Panc1 (cell line): ENCODE data around the gene ATF3. TPM values are rescaled to one million over a fixed set of nuclear protein-coding genes. Genes with fewer than 3 reads are reported as not detected.

Experiments
- ATAC-seq: fragments of 200-7000 bp; cut with Tn5 transposase; 2 replicates; pipeline ENCODE4 v1.9.1; 2020; ENCODE audit warnings: mild to moderate bottlenecking, moderate library complexity
- BruUV-seq: library from RNA; stranded (reverse); fragments of 400-500 nt; replicated peaks from 2 replicates; lab custom pipeline; 2021; lab: Mats Ljungman, UMichigan
- CTCF ChIA-PET: fragments of 300-600 bp; sonication (Branson Sonifier 250); formaldehyde crosslinking; loops from one replicate; lab custom pipeline; 2022; ENCODE audit warnings: antibody characterized with exemption; lab: Charles Lee
- POLR2A ChIA-PET: fragments of 300-600 bp; sonication (Branson Sonifier 250); formaldehyde crosslinking; loops from one replicate; lab custom pipeline; 2022; ENCODE audit warnings: antibody characterized with exemption; lab: Charles Lee
- DNase-seq: peaks from one replicate; pipeline ENCODE4 v3.0.0-alpha.2; 2010; ENCODE audit warnings: low read depth, low spot score
- H3K27ac ChIP-seq: 2 replicates; pipeline ENCODE4 v1.5.1; 2011; ENCODE audit warnings: mild to moderate bottlenecking, low read length, inconsistent platforms
- H3K27me3 ChIP-seq: fragments of 200-500 bp; sonication (Bioruptor generic); 2 replicates; pipeline ENCODE4 v1.6.0; 2014; ENCODE audit warnings: low read length, inconsistent platforms; ENCODE audit not compliant: control insufficient read depth, insufficient read depth
- H3K36me3 ChIP-seq: fragments of 200-500 bp; sonication (Bioruptor generic); 2 replicates; pipeline ENCODE4 v1.5.1; 2014; ENCODE audit warnings: inconsistent platforms, mild to moderate bottlenecking, low read length, moderate library complexity; ENCODE audit not compliant: control insufficient read depth, insufficient read depth
- H3K4me1 ChIP-seq: 2 replicates; pipeline ENCODE4 v1.5.1; 2011; ENCODE audit warnings: inconsistent platforms, mild to moderate bottlenecking, low read length, moderate library complexity; ENCODE audit not compliant: control insufficient read depth, insufficient read depth
- H3K4me3 ChIP-seq, 2 experiments: 2 replicates each; pipeline ENCODE4 v1.5.1; 2011 to 2012; ENCODE audit warnings: low read depth in 2 of 2, low read length in 2 of 2, mild to moderate bottlenecking in 2 of 2, inconsistent platforms in 1 of 2, moderate library complexity in 1 of 2
- H3K9me3 ChIP-seq: fragments of 200-500 bp; sonication (Bioruptor generic); 2 replicates; pipeline ENCODE4 v1.5.1; 2014; ENCODE audit warnings: low read depth, mild to moderate bottlenecking, inconsistent platforms, low read length, moderate library complexity; ENCODE audit not compliant: control insufficient read depth, insufficient read depth
- POLR2AphosphoS5 ChIP-seq: IDR thresholded peaks from 2 replicates; pipeline ENCODE4 v1.6.1; 2012; ENCODE audit warnings: mild to moderate bottlenecking, low read depth, low read length, moderate library complexity
- SIN3A ChIP-seq: IDR thresholded peaks from 2 replicates; pipeline ENCODE4 v1.6.1; 2012; ENCODE audit warnings: low read depth, mild to moderate bottlenecking, low read length, moderate library complexity, borderline replicate concordance; ENCODE audit not compliant: insufficient read depth
- TCF7L2 ChIP-seq: IDR thresholded peaks from 2 replicates; pipeline ENCODE4 v1.6.1; 2011; ENCODE audit warnings: mild to moderate bottlenecking, low read depth, low read length, inconsistent platforms
- in situ Hi-C: cut with HindIII; loops from 2 replicates; pipeline ENCODE4 v1.10.0; 2016; ENCODE audit warnings: low sequenced_read_pairs, low pct_unique_long_range_greater_than_20kb
- intact Hi-C: fragments of 100-400 bp; cut with micrococcal nuclease; formaldehyde crosslinking; loops from one replicate; pipeline ENCODE4 v1.10.0; 2022; ENCODE audit not compliant: unreplicated experiment
- total RNA-seq: library from RNA; stranded (reverse); gene quantifications from one replicate; pipeline ENCODE4 v1.2.1, GENCODE V29; 2021; ENCODE audit not compliant: unreplicated experiment
- TF ChIP-seq, protein P1 (sequence below), 2 experiments: IDR thresholded peaks; 2 replicates each; pipeline ENCODE4 v1.6.1; 2011 to 2012; ENCODE audit warnings: low read depth in 2 of 2, control low read depth in 1 of 2, low read length in 1 of 2, mild to moderate bottlenecking in 1 of 2, moderate library complexity in 1 of 2; ENCODE audit not compliant: insufficient read depth in 1 of 2
- TF ChIP-seq, protein P2 (sequence below): fragments of 450-650 bp; IDR thresholded peaks from 2 replicates; pipeline ENCODE4 v1.5.1; 2017; ENCODE audit warnings: mild to moderate bottlenecking

The ATF3 gene
- total RNA-seq, 1 experiment from 2014 or later, result 13.3 TPM

DNA sequence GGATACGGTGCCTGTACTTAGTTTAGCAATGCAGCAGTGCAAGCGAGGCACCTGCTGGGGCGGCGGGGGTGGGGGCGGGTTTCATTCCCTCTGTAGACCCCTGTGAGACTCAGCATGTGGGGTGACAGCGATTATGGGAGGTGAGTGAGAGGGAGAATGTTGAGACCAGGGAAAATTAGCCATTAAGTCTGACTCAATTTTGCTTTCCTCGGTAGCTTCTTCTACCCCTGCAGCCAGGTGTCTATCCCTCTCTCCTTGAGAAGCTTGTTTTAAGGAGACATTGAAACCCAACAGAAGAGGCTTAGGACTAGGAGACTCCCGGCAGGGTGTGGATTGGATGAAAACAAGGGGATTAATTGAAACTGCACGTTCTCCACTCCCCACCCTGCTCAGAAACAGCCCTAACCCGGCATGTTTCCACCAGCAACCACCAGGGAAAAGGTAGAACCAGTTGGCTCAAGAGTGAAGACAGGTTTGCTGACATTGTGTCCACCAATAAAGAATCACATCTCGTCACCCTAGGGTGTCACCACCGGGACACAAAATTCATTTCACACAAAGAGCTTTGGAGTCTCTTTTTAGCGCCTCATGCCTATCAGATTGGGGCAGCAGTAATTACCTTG lies 20.6 kb upstream of the ATF3 start:
- TF ChIP-seq TCF7L2, result no peak
- TF ChIP-seq POLR2AphosphoS5, result no peak
- no peak for TF ChIP-seq SIN3A
- TF ChIP-seq, protein P1, sequence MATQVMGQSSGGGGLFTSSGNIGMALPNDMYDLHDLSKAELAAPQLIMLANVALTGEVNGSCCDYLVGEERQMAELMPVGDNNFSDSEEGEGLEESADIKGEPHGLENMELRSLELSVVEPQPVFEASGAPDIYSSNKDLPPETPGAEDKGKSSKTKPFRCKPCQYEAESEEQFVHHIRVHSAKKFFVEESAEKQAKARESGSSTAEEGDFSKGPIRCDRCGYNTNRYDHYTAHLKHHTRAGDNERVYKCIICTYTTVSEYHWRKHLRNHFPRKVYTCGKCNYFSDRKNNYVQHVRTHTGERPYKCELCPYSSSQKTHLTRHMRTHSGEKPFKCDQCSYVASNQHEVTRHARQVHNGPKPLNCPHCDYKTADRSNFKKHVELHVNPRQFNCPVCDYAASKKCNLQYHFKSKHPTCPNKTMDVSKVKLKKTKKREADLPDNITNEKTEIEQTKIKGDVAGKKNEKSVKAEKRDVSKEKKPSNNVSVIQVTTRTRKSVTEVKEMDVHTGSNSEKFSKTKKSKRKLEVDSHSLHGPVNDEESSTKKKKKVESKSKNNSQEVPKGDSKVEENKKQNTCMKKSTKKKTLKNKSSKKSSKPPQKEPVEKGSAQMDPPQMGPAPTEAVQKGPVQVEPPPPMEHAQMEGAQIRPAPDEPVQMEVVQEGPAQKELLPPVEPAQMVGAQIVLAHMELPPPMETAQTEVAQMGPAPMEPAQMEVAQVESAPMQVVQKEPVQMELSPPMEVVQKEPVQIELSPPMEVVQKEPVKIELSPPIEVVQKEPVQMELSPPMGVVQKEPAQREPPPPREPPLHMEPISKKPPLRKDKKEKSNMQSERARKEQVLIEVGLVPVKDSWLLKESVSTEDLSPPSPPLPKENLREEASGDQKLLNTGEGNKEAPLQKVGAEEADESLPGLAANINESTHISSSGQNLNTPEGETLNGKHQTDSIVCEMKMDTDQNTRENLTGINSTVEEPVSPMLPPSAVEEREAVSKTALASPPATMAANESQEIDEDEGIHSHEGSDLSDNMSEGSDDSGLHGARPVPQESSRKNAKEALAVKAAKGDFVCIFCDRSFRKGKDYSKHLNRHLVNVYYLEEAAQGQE (IDR thresholded peaks at IDR 0.05; ENCODE audit: insufficient read depth in 1 of 2, low read depth in 2 of 2, low read length in 1 of 2), result no peak
- TF ChIP-seq, protein P2, sequence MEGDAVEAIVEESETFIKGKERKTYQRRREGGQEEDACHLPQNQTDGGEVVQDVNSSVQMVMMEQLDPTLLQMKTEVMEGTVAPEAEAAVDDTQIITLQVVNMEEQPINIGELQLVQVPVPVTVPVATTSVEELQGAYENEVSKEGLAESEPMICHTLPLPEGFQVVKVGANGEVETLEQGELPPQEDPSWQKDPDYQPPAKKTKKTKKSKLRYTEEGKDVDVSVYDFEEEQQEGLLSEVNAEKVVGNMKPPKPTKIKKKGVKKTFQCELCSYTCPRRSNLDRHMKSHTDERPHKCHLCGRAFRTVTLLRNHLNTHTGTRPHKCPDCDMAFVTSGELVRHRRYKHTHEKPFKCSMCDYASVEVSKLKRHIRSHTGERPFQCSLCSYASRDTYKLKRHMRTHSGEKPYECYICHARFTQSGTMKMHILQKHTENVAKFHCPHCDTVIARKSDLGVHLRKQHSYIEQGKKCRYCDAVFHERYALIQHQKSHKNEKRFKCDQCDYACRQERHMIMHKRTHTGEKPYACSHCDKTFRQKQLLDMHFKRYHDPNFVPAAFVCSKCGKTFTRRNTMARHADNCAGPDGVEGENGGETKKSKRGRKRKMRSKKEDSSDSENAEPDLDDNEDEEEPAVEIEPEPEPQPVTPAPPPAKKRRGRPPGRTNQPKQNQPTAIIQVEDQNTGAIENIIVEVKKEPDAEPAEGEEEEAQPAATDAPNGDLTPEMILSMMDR, result no peak
- in situ Hi-C loops, result no loop called here
- BruUV-seq, result no TSS peak
- CTCF ChIA-PET, result no interaction called here
- Histone ChIP-seq H3K4me1 (no peaks in the 10 kb centered on the region; the same call in 1 of the 2 replicates), H3K9me3 (no peaks in the 10 kb centered on the region), H3K4me3 (no peak overlapping the region), H3K27ac (no peak overlapping the region), H3K27me3 (peaks cover 4% of the 10 kb centered on the region; the same call in 1 of the 2 replicates), H3K36me3 (no peaks in the 10 kb centered on the region)
- ATAC-seq (no peak), DNase-seq (no peak)
- POLR2A ChIA-PET, result no interaction called here
- intact Hi-C loops, result loop anchor here (10.0 kb wide), 1 partner anchor 483 kb away; no protein-coding TSS in a partner anchor

DNA sequence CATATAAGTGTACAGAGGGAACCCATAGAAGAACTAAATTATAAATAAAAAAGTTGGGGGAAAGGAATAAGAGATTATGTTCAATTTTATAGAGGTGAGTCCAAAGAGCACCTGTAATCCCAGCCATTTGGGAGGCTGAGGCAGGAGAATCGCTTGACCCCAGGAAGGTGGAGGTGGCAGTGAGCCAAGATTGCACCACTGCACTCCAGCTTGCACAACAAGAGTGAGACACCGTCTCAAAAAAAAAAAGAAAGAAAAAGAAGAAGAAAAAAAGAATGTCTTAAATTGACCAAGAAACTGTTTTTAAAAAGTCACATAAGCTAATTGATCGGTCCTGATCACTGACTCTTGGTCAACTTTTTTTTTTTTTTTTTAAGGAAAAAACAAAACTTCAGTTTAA lies 19.1 kb upstream of the ATF3 start:
- in situ Hi-C loops, result no loop called here
- TF ChIP-seq, protein P1 (IDR thresholded peaks at IDR 0.05; ENCODE audit: insufficient read depth in 1 of 2, low read depth in 2 of 2, low read length in 1 of 2), result no peak
- TF ChIP-seq TCF7L2 (no peak), SIN3A (no peak), POLR2AphosphoS5 (no peak)
- TF ChIP-seq, protein P2, result no peak
- no peaks in the 10 kb centered on the region for H3K36me3 ChIP-seq
- H3K9me3 ChIP-seq, result no peaks in the 10 kb centered on the region
- no TSS peak for BruUV-seq
- ATAC-seq (no peak), DNase-seq (no peak)
- intact Hi-C loops, result loop anchor here (10.0 kb wide), 1 partner anchor 485 kb away; no protein-coding TSS in a partner anchor
- no peaks in the 10 kb centered on the region; the same call in 1 of the 2 replicates for H3K4me1 ChIP-seq
- no peak overlapping the region for H3K27ac ChIP-seq
- H3K27me3 ChIP-seq, result peaks cover 4% of the 10 kb centered on the region; the same call in 1 of the 2 replicates
- ChIA-PET POLR2A (no interaction called here), CTCF (interaction anchor here (0.6 kb wide), 1 partner anchor 10 kb away, joined by 4 read pairs; no protein-coding TSS in a partner anchor)
- H3K4me3 ChIP-seq, result no peak overlapping the region
